BE2C (cell line): ENCODE results near the gene RIMBP3C. TPM values are rescaled to one million over a fixed set of nuclear protein-coding genes. Genes with fewer than 3 reads are reported as not detected.
"Not testable (repeated sequence)": the region's sequence is repeated elsewhere in the genome, so short reads cannot be mapped to it uniquely, and the experiment has no call there.

Source experiments
- DNase-seq: peaks from one replicate; pipeline ENCODE4 v3.0.0-alpha.2; 2020
- H3K27me3 ChIP-seq: fragments of 250-450 bp; sonication (Bioruptor Pico); 2 replicates; pipeline ENCODE4 v1.5.1; 2020; ENCODE audit warnings: mild to moderate bottlenecking
- H3K36me3 ChIP-seq: fragments of 250-450 bp; sonication (Bioruptor Pico); 2 replicates; pipeline ENCODE4 v1.5.1; 2020; ENCODE audit warnings: mild to moderate bottlenecking
- H3K4me1 ChIP-seq: fragments of 250-450 bp; sonication (Bioruptor Pico); 2 replicates; pipeline ENCODE4 v1.5.1; 2020
- H3K4me3 ChIP-seq: 2 replicates; pipeline ENCODE4 v1.5.1; 2011; ENCODE audit warnings: low read depth, low read length
- H3K9me3 ChIP-seq: fragments of 250-450 bp; sonication (Bioruptor Pico); 2 replicates; pipeline ENCODE4 v1.5.1; 2020
- CTCF ChIP-seq: IDR thresholded peaks from 2 replicates; pipeline ENCODE4 v1.5.1; 2012; ENCODE audit warnings: mild to moderate bottlenecking, low read depth, low read length
- polyA plus RNA-seq: library from polyadenylated mRNA; unstranded; fragments of >200 nt; gene quantifications from one replicate; pipeline ENCODE4 v1.2.1, GENCODE V29; 2012; ENCODE audit warnings: low read depth, missing spikeins; ENCODE audit not compliant: insufficient read length, insufficient read depth

Gene RIMBP3C
- 0.59 TPM for polyA plus RNA-seq

- not testable (repeated sequence) for H3K9me3 ChIP-seq, DNase-seq, H3K4me1 ChIP-seq, H3K4me3 ChIP-seq, H3K27me3 ChIP-seq, H3K36me3 ChIP-seq
Observed at GRCh38 chr22:21551361-21551760, at the start of gene RIMBP3C. TSS of gene RIMBP3C (minus strand) at chr22:21551461. CDS start at chr22:21550976, 485 bp downstream.

- Histone ChIP-seq H3K36me3 (peaks cover 39% of the 10 kb centered on the region), H3K4me1 (no peaks in the 10 kb centered on the region), H3K9me3 (no peaks in the 10 kb centered on the region), H3K27me3 (no peaks in the 10 kb centered on the region), H3K4me3 (no peak overlapping the region)
- DNase-seq, result no peak
- TF ChIP-seq CTCF, result no peak
Observed at GRCh38 chr22:21599053-21599893, 48.0 kb upstream of the RIMBP3C start.

GRCh38 chr22:21598302-21598701 is 47.0 kb upstream of the RIMBP3C start:
- H3K9me3 ChIP-seq, result no peaks in the 10 kb centered on the region
- H3K27me3 ChIP-seq, result no peaks in the 10 kb centered on the region
- TF ChIP-seq CTCF, result no peak
- peaks cover 46% of the 10 kb centered on the region for H3K36me3 ChIP-seq
- no peak for DNase-seq
- H3K4me3 ChIP-seq, result no peak overlapping the region
- H3K4me1 ChIP-seq, result no peaks in the 10 kb centered on the region

- peaks cover 53% of the 10 kb centered on the region for H3K36me3 ChIP-seq
- H3K4me1 ChIP-seq, H3K4me3 ChIP-seq, DNase-seq, H3K9me3 ChIP-seq, H3K27me3 ChIP-seq: not testable (repeated sequence)
Observed at GRCh38 chr22:21596356-21597135, 45.3 kb upstream of the RIMBP3C start.

- H3K9me3 ChIP-seq, result no peaks in the 10 kb centered on the region
- no peaks in the 10 kb centered on the region for H3K4me1 ChIP-seq
- DNase-seq, result no peak
- peaks cover 56% of the 10 kb centered on the region for H3K36me3 ChIP-seq
- no peak for TF ChIP-seq CTCF
- H3K4me3 ChIP-seq, result no peak overlapping the region
- no peaks in the 10 kb centered on the region for H3K27me3 ChIP-seq
Observed at GRCh38 chr22:21594865-21595452, 43.7 kb upstream of the RIMBP3C start.

GRCh38 chr22:21593406-21594232 is 42.4 kb upstream of the RIMBP3C start:
- Histone ChIP-seq H3K27me3 (no peaks in the 10 kb centered on the region), H3K4me1 (no peaks in the 10 kb centered on the region), H3K36me3 (peaks cover 56% of the 10 kb centered on the region), H3K9me3 (no peaks in the 10 kb centered on the region), H3K4me3 (no peak overlapping the region)
- peak; percentile 34 for DNase-seq
- TF ChIP-seq CTCF, result peak; percentile 56
